GM23338 (cell line): ENCODE results near the gene STK32C. TPM values are rescaled to one million over a fixed set of nuclear protein-coding genes. Genes with fewer than 3 reads are reported as not detected.

Experiments
- ATAC-seq: fragments of 200-7000 bp; cut with Tn5 transposase; 3 replicates; pipeline ENCODE4 v1.9.1; 2020
- DNase-seq: peaks from one replicate; pipeline ENCODE4 v3.0.0-alpha.2; 2015; ENCODE audit warnings: low spot score
- H2AFZ ChIP-seq: fragments of 200-600 bp; sonication (generic); 2 replicates; pipeline ENCODE4 v1.8.0; 2016; ENCODE audit warnings: antibody characterized with exemption, mild to moderate bottlenecking, moderate library complexity
- H3F3A ChIP-seq: fragments of 200-600 bp; sonication (generic); replicated peaks from 2 replicates; pipeline ENCODE4 v1.8.0; 2017; ENCODE audit warnings: antibody characterized with exemption, mixed run types, low read depth
- H3K27ac ChIP-seq: fragments of 200-600 bp; sonication (generic); 2 replicates; pipeline ENCODE4 v1.6.1; 2016; ENCODE audit warnings: low read depth
- H3K27me3 ChIP-seq: fragments of 200-600 bp; sonication (generic); 2 replicates; pipeline ENCODE4 v1.8.0; 2016; ENCODE audit warnings: mild to moderate bottlenecking, mixed run types, moderate library complexity; ENCODE audit not compliant: insufficient read depth
- H3K36me3 ChIP-seq: fragments of 200-600 bp; sonication (generic); 2 replicates; pipeline ENCODE4 v1.8.0; 2016; ENCODE audit warnings: mild to moderate bottlenecking; ENCODE audit not compliant: insufficient read depth
- H3K4me1 ChIP-seq: fragments of 200-600 bp; sonication (generic); 2 replicates; pipeline ENCODE4 v1.8.0; 2016; ENCODE audit warnings: mild to moderate bottlenecking, moderate library complexity; ENCODE audit not compliant: insufficient read depth
- H3K4me2 ChIP-seq: fragments of 200-600 bp; sonication (generic); 2 replicates; pipeline ENCODE4 v1.7.1; 2017; ENCODE audit warnings: mixed run types
- H3K4me3 ChIP-seq: fragments of 200-600 bp; sonication (generic); 2 replicates; pipeline ENCODE4 v1.6.1; 2016; ENCODE audit warnings: mixed run types
- H3K79me2 ChIP-seq: fragments of 200-600 bp; sonication (generic); replicated peaks from 2 replicates; pipeline ENCODE4 v1.8.0; 2017; ENCODE audit warnings: mild to moderate bottlenecking; ENCODE audit not compliant: insufficient read depth
- H3K9me2 ChIP-seq: fragments of 200-600 bp; sonication (generic); 2 replicates; pipeline ENCODE4 v1.8.0; 2017; ENCODE audit not compliant: insufficient read depth
- H4K20me1 ChIP-seq: fragments of 200-600 bp; sonication (generic); replicated peaks from 2 replicates; pipeline ENCODE4 v1.8.0; 2017; ENCODE audit warnings: mild to moderate bottlenecking; ENCODE audit not compliant: insufficient read depth
- H3K27ac Mint-ChIP-seq: 2 replicates; pipeline ENCODE4 v1.8.0; 2020; ENCODE audit warnings: inconsistent platforms, mild to moderate bottlenecking, moderate library complexity, mixed read lengths
- H3K27me3 Mint-ChIP-seq: 3 replicates; pipeline ENCODE4 v1.8.0; 2022; ENCODE audit warnings: low read depth, mild to moderate bottlenecking, moderate library complexity, mixed read lengths, inconsistent platforms; ENCODE audit not compliant: insufficient read depth, poor library complexity
- H3K36me3 Mint-ChIP-seq: 3 replicates; pipeline ENCODE4 v1.8.0; 2021; ENCODE audit warnings: low read depth, mild to moderate bottlenecking, inconsistent platforms, moderate library complexity, mixed read lengths
- H3K4me1 Mint-ChIP-seq: 3 replicates; pipeline ENCODE4 v1.8.0; 2020; ENCODE audit warnings: mild to moderate bottlenecking, inconsistent platforms, mixed read lengths
- H3K4me3 Mint-ChIP-seq: 3 replicates; pipeline ENCODE4 v1.8.0; 2021; ENCODE audit warnings: moderate library complexity, mild to moderate bottlenecking, inconsistent platforms, mixed read lengths
- H3K9me3 Mint-ChIP-seq: 3 replicates; pipeline ENCODE4 v1.8.0; 2020; ENCODE audit warnings: moderate library complexity, mild to moderate bottlenecking, inconsistent platforms, mixed read lengths
- CREB1 ChIP-seq: fragments of 250-450 bp; sonication (Bioruptor Pico); IDR thresholded peaks from 2 replicates; pipeline ENCODE4 v1.5.0; 2020; ENCODE audit warnings: low read depth, mild to moderate bottlenecking, moderate library complexity
- ETS1 ChIP-seq: IDR thresholded peaks from 2 replicates; pipeline ENCODE4 v1.6.1; 2016; ENCODE audit warnings: antibody characterized with exemption
- EZH2 ChIP-seq: fragments of 200-600 bp; sonication (generic); IDR thresholded peaks from one replicate; pipeline ENCODE4 v1.8.0; 2017; ENCODE audit warnings: antibody characterized with exemption, mild to moderate bottlenecking, low read depth; ENCODE audit not compliant: unreplicated experiment
- EZH2phosphoT487 ChIP-seq: fragments of 200-600 bp; sonication (generic); IDR thresholded peaks from one replicate; pipeline ENCODE4 v1.8.1; 2018; ENCODE audit warnings: antibody characterized with exemption; ENCODE audit not compliant: unreplicated experiment
- JUNB ChIP-seq: IDR thresholded peaks from one replicate; pipeline ENCODE4 v1.6.1; 2016; ENCODE audit warnings: antibody characterized with exemption; ENCODE audit not compliant: unreplicated experiment
- REST ChIP-seq: IDR thresholded peaks from one replicate; pipeline ENCODE4 v1.6.1; 2018; ENCODE audit warnings: antibody characterized with exemption; ENCODE audit not compliant: unreplicated experiment
- ZNF114 ChIP-seq: fragments of 250-450 bp; sonication (Bioruptor Pico); IDR thresholded peaks from 2 replicates; pipeline ENCODE4 v1.5.0; 2020; ENCODE audit warnings: mild to moderate bottlenecking, moderate library complexity
- ZNF331 ChIP-seq: fragments of 250-450 bp; sonication (Bioruptor Pico); IDR thresholded peaks from 2 replicates; pipeline ENCODE4 v1.5.0; 2020; ENCODE audit warnings: low read depth, mild to moderate bottlenecking, moderate library complexity
- polyA plus RNA-seq: library from polyadenylated mRNA; unstranded; fragments of >200 nt; fragmentation: Nextera tagmentation; extraction: Ambion mirVana; gene quantifications from 2 replicates; pipeline ENCODE4 v1.2.1, GENCODE V29; 2016
- total RNA-seq: library from RNA; depleted of rRNA; stranded (reverse); fragments of >200 nt; shearing (Covaris generic); gene quantifications from 2 replicates; pipeline ENCODE4 v1.2.3, GENCODE V29; 2014
- TF ChIP-seq, protein P1 (sequence below), 2 experiments: fragments of 200-600 bp in 1 of 2; sonication (generic) in 1 of 2; conservative IDR thresholded peaks; 2 replicates each; pipeline versions ENCODE4 v1.5.1 to v1.6.1; 2016 to 2017; ENCODE audit warnings: antibody characterized with exemption in 2 of 2, low read depth in 2 of 2, mild to moderate bottlenecking in 2 of 2, moderate library complexity in 1 of 2

STK32C gene
- total and polyA plus RNA-seq, 2 experiments from 2014 or later, result 10.2 to 20.5 TPM

- no peak for TF ChIP-seq REST
- TF ChIP-seq EZH2phosphoT487, result no peak
- no peak for TF ChIP-seq EZH2
These were observed 139.1 kb downstream of the STK32C start (continued) for GRCh38 chr10:132168571-132169030.

DNA sequence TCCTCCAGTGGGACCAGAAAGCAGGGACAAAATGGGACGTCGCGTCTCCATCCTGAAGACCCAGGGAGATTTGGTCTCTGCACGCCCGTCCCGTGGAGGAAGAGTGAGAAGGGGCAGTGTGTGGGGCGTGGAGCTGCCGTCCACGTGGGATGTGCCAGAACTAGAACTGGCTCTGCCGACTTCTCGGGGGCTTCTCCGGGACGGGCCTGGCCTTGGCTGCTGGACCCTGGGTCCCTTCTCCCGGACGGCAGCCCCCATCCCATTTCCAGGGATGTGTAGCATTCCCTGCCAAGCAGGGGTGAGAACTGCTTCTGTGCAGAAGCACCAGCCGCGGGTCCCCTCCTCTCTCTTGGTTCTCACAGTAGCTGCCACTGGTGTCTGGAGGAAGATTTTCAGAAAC is 139.8 kb downstream of the STK32C start:
- peaks cover 6% of the 10 kb centered on the region for H3K27me3 Mint-ChIP-seq
- H3K4me3 Mint-ChIP-seq, result no peak overlapping the region
- Histone ChIP-seq H2AFZ (no peak overlapping the region), H3F3A (no peaks in the 10 kb centered on the region), H3K27me3 (no peaks in the 10 kb centered on the region), H4K20me1 (no peaks in the 10 kb centered on the region), H3K4me3 (no peak overlapping the region), H3K79me2 (no peaks in the 10 kb centered on the region), H3K9me2 (no peaks in the 10 kb centered on the region), H3K4me2 (no peak overlapping the region), H3K4me1 (peaks cover 2% of the 10 kb centered on the region; the same call in 1 of the 2 replicates), H3K27ac (no peak overlapping the region), H3K36me3 (no peaks in the 10 kb centered on the region)
- peaks cover 10% of the 10 kb centered on the region for H3K4me1 Mint-ChIP-seq
- no peak overlapping the region for H3K27ac Mint-ChIP-seq
- H3K9me3 Mint-ChIP-seq, result peaks cover 14% of the 10 kb centered on the region
- DNase-seq, result no peak
- ATAC-seq, result no peak
- no peaks in the 10 kb centered on the region for H3K36me3 Mint-ChIP-seq
- no peak for TF ChIP-seq CREB1 (CRISPR knock-in tag)
- TF ChIP-seq ZNF114 (CRISPR knock-in tag), result no peak
- no peak for TF ChIP-seq REST
- no peak for TF ChIP-seq ZNF331 (CRISPR knock-in tag)
- no peak for TF ChIP-seq JUNB
- no peak for TF ChIP-seq EZH2
- TF ChIP-seq, protein P1, sequence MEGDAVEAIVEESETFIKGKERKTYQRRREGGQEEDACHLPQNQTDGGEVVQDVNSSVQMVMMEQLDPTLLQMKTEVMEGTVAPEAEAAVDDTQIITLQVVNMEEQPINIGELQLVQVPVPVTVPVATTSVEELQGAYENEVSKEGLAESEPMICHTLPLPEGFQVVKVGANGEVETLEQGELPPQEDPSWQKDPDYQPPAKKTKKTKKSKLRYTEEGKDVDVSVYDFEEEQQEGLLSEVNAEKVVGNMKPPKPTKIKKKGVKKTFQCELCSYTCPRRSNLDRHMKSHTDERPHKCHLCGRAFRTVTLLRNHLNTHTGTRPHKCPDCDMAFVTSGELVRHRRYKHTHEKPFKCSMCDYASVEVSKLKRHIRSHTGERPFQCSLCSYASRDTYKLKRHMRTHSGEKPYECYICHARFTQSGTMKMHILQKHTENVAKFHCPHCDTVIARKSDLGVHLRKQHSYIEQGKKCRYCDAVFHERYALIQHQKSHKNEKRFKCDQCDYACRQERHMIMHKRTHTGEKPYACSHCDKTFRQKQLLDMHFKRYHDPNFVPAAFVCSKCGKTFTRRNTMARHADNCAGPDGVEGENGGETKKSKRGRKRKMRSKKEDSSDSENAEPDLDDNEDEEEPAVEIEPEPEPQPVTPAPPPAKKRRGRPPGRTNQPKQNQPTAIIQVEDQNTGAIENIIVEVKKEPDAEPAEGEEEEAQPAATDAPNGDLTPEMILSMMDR (conservative IDR thresholded peaks at IDR 0.05; ENCODE audit: low read depth in 2 of 2), result no peak
- TF ChIP-seq EZH2phosphoT487, result no peak
- TF ChIP-seq ETS1, result no peak
